Dermis microvascular lymphatic vessel endothelial cell (primary cell): Measurements from ENCODE around the gene ZNF618. TPM values are rescaled to one million over a fixed set of nuclear protein-coding genes. Genes with fewer than 3 reads are reported as not detected.
A peak's percentile ranks its signal among the peaks of the same experiment; 100 is the strongest.

Experiments used
- DNase-seq, 2 donors: peaks; one replicate each; pipeline versions ENCODE4 v3.0.0 to v3.0.0-alpha.2; 2010; ENCODE audit warnings: low read depth in 2 of 2
- total RNA-seq: library from RNA; depleted of rRNA; stranded (reverse); fragments of >200 nt; gene quantifications from 2 replicates; pipeline ENCODE4 v1.2.1, GENCODE V29; 2014

The ZNF618 gene
- 6.8 and 10.5 TPM in 2 replicates for total RNA-seq

GRCh38 chr9:113876151-113876992, at the start of gene ZNF618:
ZNF618 (plus strand) TSS chr9:113876309; CDS start chr9:113876381, 72 bp downstream.
- peak in 1 of 2 donors; percentile 39 for DNase-seq

GRCh38 chr9:113828221-113828620, 47.9 kb upstream of the ZNF618 start:
- DNase-seq: peak in 1 of 2 donors; percentile 26

GRCh38 chr9:113837334-113837733, 38.8 kb upstream of the ZNF618 start:
- no peak for DNase-seq

GRCh38 chr9:113842086-113842485, 34.0 kb upstream of the ZNF618 start:
- DNase-seq: no peak

GRCh38 chr9:113844466-113844865, 31.6 kb upstream of the ZNF618 start:
- DNase-seq: no peak

GRCh38 chr9:113851359-113851758, 24.8 kb upstream of the ZNF618 start:
- no peak for DNase-seq

GRCh38 chr9:113851873-113852272, 24.2 kb upstream of the ZNF618 start:
- DNase-seq: no peak

GRCh38 chr9:113853333-113853732, 22.8 kb upstream of the ZNF618 start:
- peak; percentile 2 to 27 for DNase-seq

GRCh38 chr9:113854310-113854709, 21.8 kb upstream of the ZNF618 start:
- DNase-seq: no peak

GRCh38 chr9:113857875-113858274, 18.2 kb upstream of the ZNF618 start:
- DNase-seq: no peak

- no peak for DNase-seq
Observed at GRCh38 chr9:113858282-113858681, 17.8 kb upstream of the ZNF618 start.

- DNase-seq: peak; percentile 31 to 34
Observed at GRCh38 chr9:113863345-113863744, 12.8 kb upstream of the ZNF618 start.

GRCh38 chr9:113868501-113868900, 7.6 kb upstream of the ZNF618 start:
- DNase-seq: peak in 1 of 2 donors; percentile 20

GRCh38 chr9:113872485-113873143, 3.5 kb upstream of the ZNF618 start:
- no peak for DNase-seq

GRCh38 chr9:113873446-113873845, 2.7 kb upstream of the ZNF618 start:
- no peak for DNase-seq

- no peak for DNase-seq
Observed at GRCh38 chr9:113873926-113874325, 2.2 kb upstream of the ZNF618 start.

- DNase-seq: peak in 1 of 2 donors; percentile 21
Observed at GRCh38 chr9:113875459-113876150, 504 bp upstream of the ZNF618 start.

- no peak for DNase-seq
Observed at GRCh38 chr9:113876993-113877368, 872 bp downstream of the ZNF618 start.

GRCh38 chr9:113879318-113879717, 3.2 kb downstream of the ZNF618 start:
- DNase-seq: no peak

GRCh38 chr9:113879911-113880310, 3.8 kb downstream of the ZNF618 start:
- peak in 1 of 2 donors; percentile 12 for DNase-seq

- DNase-seq: no peak
Observed at GRCh38 chr9:113882181-113882580, 6.1 kb downstream of the ZNF618 start.

- DNase-seq: no peak
Observed at GRCh38 chr9:113882636-113883164, 6.6 kb downstream of the ZNF618 start.
